Transverse colon (tissue), 3 donors: Measurements from ENCODE around the gene FMNL2.

Experiments
- CTCF ChIP-seq, 5 experiments: fragments of 200-600 bp in 3 of 5; fragments of 450-650 bp in 2 of 5; sonication (generic) in 3 of 5; IDR thresholded peaks; 1 replicate in 2 of 5; 2 replicates in 3 of 5; pipeline ENCODE4 v1.5.1; 2016 to 2017; ENCODE audit warnings: antibody characterized with exemption in 5 of 5, inconsistent platforms in 3 of 5, mild to moderate bottlenecking in 2 of 5, moderate library complexity in 1 of 5
- EP300 ChIP-seq: sonication (generic); formaldehyde crosslinking; IDR thresholded peaks from one replicate; pipeline ENCODE4 v1.6.1; 2017; ENCODE audit warnings: antibody characterized with exemption, low read depth
- POLR2A ChIP-seq: fragments of 450-650 bp; IDR thresholded peaks from one replicate; pipeline ENCODE4 v1.6.1; 2016; ENCODE audit warnings: antibody characterized with exemption, mild to moderate bottlenecking, moderate library complexity

- TF ChIP-seq CTCF (IDR thresholded peaks at IDR 0.05) (no peak), POLR2A (no peak), EP300 (no peak)
Measured at GRCh38 chr2:152598975-152599759, 264.2 kb downstream of the FMNL2 start.
